Smooth muscle cell of the brain vasculature (primary cell): ENCODE data around the gene ATF5.
"Not testable (repeated sequence)": the region's sequence is repeated elsewhere in the genome, so short reads cannot be mapped to it uniquely, and the experiment has no call there.

ENCODE experiments used
- DNase-seq: peaks from one replicate; pipeline ENCODE4 v3.0.0-alpha.2; 2012; ENCODE audit warnings: low read depth, low spot score

Gene ATF5

GRCh38 chr19:49923055-49924003 lies 5.7 kb upstream of the ATF5 start:
- DNase-seq, result no peak

- DNase-seq, result no peak
Observed at GRCh38 chr19:49924004-49924880, 4.8 kb upstream of the ATF5 start.

GRCh38 chr19:49924881-49925210 lies 4.2 kb upstream of the ATF5 start:
- DNase-seq, result not testable (repeated sequence)

- no peak for DNase-seq
Observed at GRCh38 chr19:49925486-49925885, 3.5 kb upstream of the ATF5 start.

GRCh38 chr19:49926515-49926914 lies 2.5 kb upstream of the ATF5 start:
- DNase-seq, result no peak

- no peak for DNase-seq
Observed at GRCh38 chr19:49927526-49928264, 1.3 kb upstream of the ATF5 start.

GRCh38 chr19:49929611-49930482 lies 842 bp downstream of the ATF5 start:
- DNase-seq, result peak; percentile 88

- no peak for DNase-seq
Observed at GRCh38 chr19:49930483-49931011, 1.5 kb downstream of the ATF5 start.

- no peak for DNase-seq
Observed at GRCh38 chr19:49931293-49932040, 2.5 kb downstream of the ATF5 start.

GRCh38 chr19:49932041-49932451 lies 3.0 kb downstream of the ATF5 start:
- no peak for DNase-seq

- no peak for DNase-seq
Observed at GRCh38 chr19:49932731-49933131, 3.7 kb downstream of the ATF5 start.

- no peak for DNase-seq
Observed at GRCh38 chr19:49933643-49934042, 4.6 kb downstream of the ATF5 start.

- DNase-seq, result no peak
Observed at GRCh38 chr19:49936549-49936948, 7.5 kb downstream of the ATF5 start.

GRCh38 chr19:49937750-49938381 lies 8.9 kb downstream of the ATF5 start:
- no peak for DNase-seq

- no peak for DNase-seq
Observed at GRCh38 chr19:49938662-49939061, 9.7 kb downstream of the ATF5 start.

GRCh38 chr19:49939721-49940481 lies 10.9 kb downstream of the ATF5 start:
- no peak for DNase-seq

- no peak for DNase-seq
Observed at GRCh38 chr19:49940482-49940791, 11.4 kb downstream of the ATF5 start.

- DNase-seq, result not testable (repeated sequence)
Observed at GRCh38 chr19:49944567-49944966, 15.6 kb downstream of the ATF5 start.

GRCh38 chr19:49946415-49946814 lies 17.4 kb downstream of the ATF5 start:
- DNase-seq, result no peak
